ENCODE measurements around the gene NECAB3. TPM values are rescaled to one million over a fixed set of nuclear protein-coding genes. Genes with fewer than 3 reads are reported as not detected.
"Not testable (repeated sequence)": the region's sequence is repeated elsewhere in the genome, so short reads cannot be mapped to it uniquely, and the experiment has no call there.

NECAB3 gene
- total RNA-seq, 1 experiment from 2014 or later = 46.4 TPM

DNA sequence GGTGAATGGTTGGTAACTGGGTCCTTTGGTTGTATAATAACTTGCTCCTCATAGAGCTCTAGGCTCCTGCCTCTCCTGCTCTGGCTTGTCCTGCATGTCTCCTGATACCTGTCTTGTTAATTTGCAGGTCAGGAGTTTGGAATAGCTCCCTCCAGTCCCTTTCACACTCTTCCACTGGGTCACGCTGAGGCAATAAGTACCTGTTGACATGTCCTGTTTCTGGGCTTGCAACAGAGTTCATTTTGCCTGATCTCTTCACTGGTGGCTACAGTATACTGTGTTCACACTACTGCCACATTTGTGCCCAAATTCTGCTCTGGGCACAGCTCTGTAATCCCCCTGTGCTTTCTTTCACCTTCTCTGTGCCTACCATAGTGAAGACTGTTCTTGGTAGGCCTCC is 37.5 kb downstream of the NECAB3 start:
- Histone ChIP-seq H3K4me1 (ENCODE audit: control insufficient read depth, insufficient read depth, low read length) (no peaks in the 10 kb centered on the region), H3K9me3 (ENCODE audit: control insufficient read depth, insufficient read depth, low read depth, low read length) (no peaks in the 10 kb centered on the region), H3K27ac (ENCODE audit: low read length) (no peak overlapping the region), H3K4me3 (ENCODE audit: low read depth in 2 of 2, low read length in 2 of 2) (no peak overlapping the region), H3K27me3 (ENCODE audit: control insufficient read depth, insufficient read depth, low read length) (no peaks in the 10 kb centered on the region), H3K36me3 (ENCODE audit: control insufficient read depth, insufficient read depth, low read length) (no peaks in the 10 kb centered on the region)
- ATAC-seq (no peak), DNase-seq (ENCODE audit: low read depth, low spot score) (no peak)
- intact Hi-C loops (cut with micrococcal nuclease; ENCODE audit: unreplicated experiment) = no loop called here
- ChIA-PET POLR2A (interaction anchor here (0.9 kb wide), 1 partner anchor 73 kb away, joined by 4 read pairs; no protein-coding TSS in a partner anchor), CTCF (no interaction called here)
- in situ Hi-C loops (cut with HindIII; ENCODE audit: low pct_unique_long_range_greater_than_20kb, low sequenced_read_pairs) = no loop called here
- no TSS peak for BruUV-seq (replicated peaks)
- TF ChIP-seq TCF7L2 (IDR thresholded peaks at IDR 0.05; ENCODE audit: low read depth, low read length) (no peak), REST (IDR thresholded peaks at IDR 0.05; ENCODE audit: insufficient read depth in 1 of 2, low read depth in 2 of 2, low read length in 1 of 2) (no peak), SIN3A (IDR thresholded peaks at IDR 0.05; ENCODE audit: borderline replicate concordance, insufficient read depth, low read depth, low read length) (no peak), POLR2AphosphoS5 (IDR thresholded peaks at IDR 0.05; ENCODE audit: low read depth, low read length) (no peak)
- TF ChIP-seq, protein P1, sequence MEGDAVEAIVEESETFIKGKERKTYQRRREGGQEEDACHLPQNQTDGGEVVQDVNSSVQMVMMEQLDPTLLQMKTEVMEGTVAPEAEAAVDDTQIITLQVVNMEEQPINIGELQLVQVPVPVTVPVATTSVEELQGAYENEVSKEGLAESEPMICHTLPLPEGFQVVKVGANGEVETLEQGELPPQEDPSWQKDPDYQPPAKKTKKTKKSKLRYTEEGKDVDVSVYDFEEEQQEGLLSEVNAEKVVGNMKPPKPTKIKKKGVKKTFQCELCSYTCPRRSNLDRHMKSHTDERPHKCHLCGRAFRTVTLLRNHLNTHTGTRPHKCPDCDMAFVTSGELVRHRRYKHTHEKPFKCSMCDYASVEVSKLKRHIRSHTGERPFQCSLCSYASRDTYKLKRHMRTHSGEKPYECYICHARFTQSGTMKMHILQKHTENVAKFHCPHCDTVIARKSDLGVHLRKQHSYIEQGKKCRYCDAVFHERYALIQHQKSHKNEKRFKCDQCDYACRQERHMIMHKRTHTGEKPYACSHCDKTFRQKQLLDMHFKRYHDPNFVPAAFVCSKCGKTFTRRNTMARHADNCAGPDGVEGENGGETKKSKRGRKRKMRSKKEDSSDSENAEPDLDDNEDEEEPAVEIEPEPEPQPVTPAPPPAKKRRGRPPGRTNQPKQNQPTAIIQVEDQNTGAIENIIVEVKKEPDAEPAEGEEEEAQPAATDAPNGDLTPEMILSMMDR (IDR thresholded peaks at IDR 0.05) = no peak

DNA sequence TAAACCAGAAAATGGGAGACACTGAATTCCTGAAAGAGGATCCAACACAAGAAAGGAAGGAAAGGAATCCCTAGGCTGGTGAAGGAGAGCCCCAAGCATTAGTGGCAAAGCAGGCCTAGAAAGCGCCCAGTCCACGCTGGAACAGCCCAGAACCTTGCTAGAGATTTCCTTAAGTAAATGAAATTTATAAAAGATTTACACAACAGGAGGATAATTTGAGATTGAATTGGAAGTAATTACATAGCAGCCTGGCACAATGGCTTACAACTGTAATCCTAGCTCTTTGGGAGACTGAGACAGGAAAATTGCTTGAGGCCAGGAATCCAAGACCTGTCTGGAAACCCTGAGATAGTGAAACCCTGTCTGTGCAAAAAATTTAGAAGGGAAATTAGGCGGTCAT is 38.9 kb downstream of the NECAB3 start:
- no peak for DNase-seq (ENCODE audit: low read depth, low spot score)
- H3K27ac ChIP-seq (ENCODE audit: low read length) = no peak overlapping the region
- no peaks in the 10 kb centered on the region for H3K36me3 ChIP-seq (ENCODE audit: control insufficient read depth, insufficient read depth, low read length)
- ATAC-seq = no peak
- TF ChIP-seq SIN3A (IDR thresholded peaks at IDR 0.05; ENCODE audit: borderline replicate concordance, insufficient read depth, low read depth, low read length) (no peak), TCF7L2 (IDR thresholded peaks at IDR 0.05; ENCODE audit: low read depth, low read length) (no peak), REST (IDR thresholded peaks at IDR 0.05; ENCODE audit: insufficient read depth in 1 of 2, low read depth in 2 of 2, low read length in 1 of 2) (no peak)
- TF ChIP-seq, protein P1 (IDR thresholded peaks at IDR 0.05) = no peak
- H3K4me1 ChIP-seq (ENCODE audit: control insufficient read depth, insufficient read depth, low read length) = no peaks in the 10 kb centered on the region
- H3K9me3 ChIP-seq (ENCODE audit: control insufficient read depth, insufficient read depth, low read depth, low read length) = no peaks in the 10 kb centered on the region
- in situ Hi-C loops (cut with HindIII; ENCODE audit: low pct_unique_long_range_greater_than_20kb, low sequenced_read_pairs) (no loop called here), intact Hi-C loops (cut with micrococcal nuclease; ENCODE audit: unreplicated experiment) (no loop called here)
- no peak overlapping the region for H3K4me3 ChIP-seq (ENCODE audit: low read depth in 2 of 2, low read length in 2 of 2)
- no TSS peak for BruUV-seq (replicated peaks)
- ChIA-PET CTCF (interaction anchor here (0.6 kb wide), 1 partner anchor 56 kb away, joined by 3 read pairs; no protein-coding TSS in a partner anchor), POLR2A (no interaction called here)
- no peaks in the 10 kb centered on the region for H3K27me3 ChIP-seq (ENCODE audit: control insufficient read depth, insufficient read depth, low read length)

DNA sequence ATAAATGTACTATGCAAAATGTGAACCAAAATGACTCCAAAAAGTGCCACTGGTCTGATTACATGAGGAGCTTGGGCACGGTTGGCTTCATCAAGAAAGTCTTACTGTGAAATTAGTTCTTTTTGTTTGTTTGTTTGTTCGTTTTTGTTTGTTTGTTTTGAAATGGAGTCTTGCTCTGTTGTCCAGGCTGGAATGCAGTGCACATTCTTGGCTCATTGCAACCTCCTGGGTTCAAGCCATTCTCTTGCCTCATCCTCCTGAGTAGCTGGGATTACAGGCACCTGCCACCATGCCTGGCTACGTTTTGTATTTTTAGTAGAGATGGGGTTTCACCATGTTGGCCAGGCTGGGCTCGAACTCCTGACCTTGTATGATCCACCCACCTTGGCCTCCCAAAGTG is 42.3 kb downstream of the NECAB3 start:
- POLR2A ChIA-PET = interaction anchor here (0.6 kb wide), 1 partner anchor 8 kb away, joined by 6 read pairs; no protein-coding TSS in a partner anchor
- H3K4me3 ChIP-seq (ENCODE audit: low read depth in 2 of 2, low read length in 2 of 2); H3K27me3 ChIP-seq (ENCODE audit: control insufficient read depth, insufficient read depth, low read length); H3K9me3 ChIP-seq (ENCODE audit: control insufficient read depth, insufficient read depth, low read depth, low read length); intact Hi-C loops (cut with micrococcal nuclease; ENCODE audit: unreplicated experiment); in situ Hi-C loops (cut with HindIII; ENCODE audit: low pct_unique_long_range_greater_than_20kb, low sequenced_read_pairs); H3K36me3 ChIP-seq (ENCODE audit: control insufficient read depth, insufficient read depth, low read length); ATAC-seq; H3K4me1 ChIP-seq (ENCODE audit: control insufficient read depth, insufficient read depth, low read length); BruUV-seq (replicated peaks); H3K27ac ChIP-seq (ENCODE audit: low read length); DNase-seq (ENCODE audit: low read depth, low spot score): not testable (repeated sequence)
- CTCF ChIA-PET = interaction anchor here (0.6 kb wide), 1 partner anchor 489 kb away, joined by 5 read pairs; no protein-coding TSS in a partner anchor

Measured in Panc1 (cell line).